ENCODE results near the gene ZNF76. TPM values are rescaled to one million over a fixed set of nuclear protein-coding genes. Genes with fewer than 3 reads are reported as not detected.

ZNF76 gene
- total and polyA plus RNA-seq, 2 of the 13 experiments (the other 11 are each of a cell fraction or from before 2014, with no cell fraction given) = 13.2 to 26.4 TPM

DNA sequence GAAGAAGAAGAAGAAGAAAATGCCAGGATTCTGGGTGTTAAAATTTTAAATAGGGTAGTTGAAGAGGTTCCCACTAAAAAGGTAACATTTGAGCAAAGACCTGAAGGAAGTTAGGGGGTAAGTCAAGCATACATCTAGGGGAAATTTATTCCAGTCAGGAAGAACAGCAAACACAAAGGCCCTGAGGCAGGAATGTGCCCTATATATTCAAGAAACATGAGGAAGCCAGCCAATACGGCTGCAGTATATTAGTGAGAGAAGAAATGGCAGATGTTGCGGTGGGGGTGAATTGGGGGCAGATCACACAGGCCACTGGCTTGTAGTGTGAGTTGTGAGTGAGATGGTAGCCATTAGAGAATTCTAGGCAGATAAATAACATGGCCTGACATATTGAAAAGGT lies 6.0 kb downstream of the ZNF76 start:
- 95% methylated on average over 2 of the region's 2 CpGs for WGBS (ENCODE audit: low lambda C conversion rate)
- no peak overlapping the region for H3K4me2 ChIP-seq (ENCODE audit: low read depth, low read length)
- H3K79me2 ChIP-seq (ENCODE audit: insufficient read depth, low read length) = no peaks in the 10 kb centered on the region
- FAIRE-seq = no peak
- peaks cover 35% of the 10 kb centered on the region for H3K4me1 ChIP-seq (ENCODE audit: insufficient read depth, low read length)
- H3K9ac ChIP-seq (ENCODE audit: insufficient read depth, low read depth, low read length) = no peak overlapping the region
- no TSS peak for BruUV-seq (replicated peaks)
- no peaks in the 10 kb centered on the region for H3K9me3 ChIP-seq (ENCODE audit: low read length)
- no peaks in the 10 kb centered on the region for H3K36me3 ChIP-seq (replicated peaks in 1 of 2; ENCODE audit: control insufficient read depth in 1 of 2, insufficient read depth in 2 of 2, low read length in 2 of 2)
- H4K20me1 ChIP-seq (ENCODE audit: insufficient read depth, low read length) = no peaks in the 10 kb centered on the region
- ChIA-PET POLR2A (no interaction called here), CTCF (ENCODE audit: low intra/inter-chr PET ratio, low total read pairs) (no interaction called here)
- intact Hi-C loops (cut with micrococcal nuclease; ENCODE audit: unreplicated experiment) = no loop called here
- no peak overlapping the region for H3K27ac ChIP-seq (ENCODE audit: extremely low read length, insufficient read depth, low read length)
- ATAC-seq = no peak
- H3K4me3 ChIP-seq (replicated peaks in 1 of 3; ENCODE audit: insufficient read depth in 1 of 3, low read depth in 2 of 3, low read length in 3 of 3) = no peak overlapping the region
- no peak overlapping the region for H2AFZ ChIP-seq (ENCODE audit: low read length)
- H3K27me3 ChIP-seq (ENCODE audit: control insufficient read depth in 1 of 2, insufficient read depth in 2 of 2, low read length in 2 of 2) = no peaks in the 10 kb centered on the region
- no peak for DNase-seq (ENCODE audit: low spot score)
- in situ Hi-C loops (cut with HindIII; ENCODE audit: extremely low pct_ligation_motif_present, low pct_unique_long_range_greater_than_20kb) = no loop called here
- TF ChIP-seq ZNF296 (CRISPR knock-in tag; conservative IDR thresholded peaks at IDR 0.05) = no peak
- TF ChIP-seq NFE2L2 (IDR thresholded peaks at IDR 0.05; ENCODE audit: low read length) = no peak
- no peak for TF ChIP-seq KDM5A (IDR thresholded peaks at IDR 0.05; ENCODE audit: borderline replicate concordance, low read length)
- no peak for TF ChIP-seq ZSCAN30 (CRISPR knock-in tag; IDR thresholded peaks at IDR 0.05)
- no peak for TF ChIP-seq ZNF770 (CRISPR knock-in tag; IDR thresholded peaks at IDR 0.05)
- TF ChIP-seq, protein P1, sequence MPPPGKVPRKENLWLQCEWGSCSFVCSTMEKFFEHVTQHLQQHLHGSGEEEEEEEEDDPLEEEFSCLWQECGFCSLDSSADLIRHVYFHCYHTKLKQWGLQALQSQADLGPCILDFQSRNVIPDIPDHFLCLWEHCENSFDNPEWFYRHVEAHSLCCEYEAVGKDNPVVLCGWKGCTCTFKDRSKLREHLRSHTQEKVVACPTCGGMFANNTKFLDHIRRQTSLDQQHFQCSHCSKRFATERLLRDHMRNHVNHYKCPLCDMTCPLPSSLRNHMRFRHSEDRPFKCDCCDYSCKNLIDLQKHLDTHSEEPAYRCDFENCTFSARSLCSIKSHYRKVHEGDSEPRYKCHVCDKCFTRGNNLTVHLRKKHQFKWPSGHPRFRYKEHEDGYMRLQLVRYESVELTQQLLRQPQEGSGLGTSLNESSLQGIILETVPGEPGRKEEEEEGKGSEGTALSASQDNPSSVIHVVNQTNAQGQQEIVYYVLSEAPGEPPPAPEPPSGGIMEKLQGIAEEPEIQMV (CRISPR knock-in tag; IDR thresholded peaks at IDR 0.05; ENCODE audit: low read depth) = no peak
- TF ChIP-seq MTF1 (CRISPR knock-in tag; IDR thresholded peaks at IDR 0.05) = no peak
- TF ChIP-seq GATAD2A (CRISPR knock-in tag; IDR thresholded peaks at IDR 0.05) = no peak
- TF ChIP-seq, protein P2, sequence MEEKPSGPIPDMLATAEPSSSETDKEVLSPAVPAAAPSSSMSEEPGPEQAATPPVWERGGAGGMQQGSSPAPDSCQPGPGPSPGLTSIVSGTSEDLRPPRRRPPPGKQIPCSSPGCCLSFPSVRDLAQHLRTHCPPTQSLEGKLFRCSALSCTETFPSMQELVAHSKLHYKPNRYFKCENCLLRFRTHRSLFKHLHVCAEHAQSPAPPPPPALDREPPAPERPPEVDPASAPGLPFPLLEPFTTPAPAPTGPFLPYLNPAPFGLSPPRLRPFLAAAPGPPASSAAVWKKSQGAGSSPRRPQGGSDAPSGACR (CRISPR knock-in tag; IDR thresholded peaks at IDR 0.05) = no peak
- no peak for TF ChIP-seq ZNF746 (CRISPR knock-in tag; IDR thresholded peaks at IDR 0.05)
- no peak for TF ChIP-seq ZNF431 (CRISPR knock-in tag; IDR thresholded peaks at IDR 0.05; ENCODE audit: borderline replicate concordance, low read depth)
- TF ChIP-seq, protein P3, sequence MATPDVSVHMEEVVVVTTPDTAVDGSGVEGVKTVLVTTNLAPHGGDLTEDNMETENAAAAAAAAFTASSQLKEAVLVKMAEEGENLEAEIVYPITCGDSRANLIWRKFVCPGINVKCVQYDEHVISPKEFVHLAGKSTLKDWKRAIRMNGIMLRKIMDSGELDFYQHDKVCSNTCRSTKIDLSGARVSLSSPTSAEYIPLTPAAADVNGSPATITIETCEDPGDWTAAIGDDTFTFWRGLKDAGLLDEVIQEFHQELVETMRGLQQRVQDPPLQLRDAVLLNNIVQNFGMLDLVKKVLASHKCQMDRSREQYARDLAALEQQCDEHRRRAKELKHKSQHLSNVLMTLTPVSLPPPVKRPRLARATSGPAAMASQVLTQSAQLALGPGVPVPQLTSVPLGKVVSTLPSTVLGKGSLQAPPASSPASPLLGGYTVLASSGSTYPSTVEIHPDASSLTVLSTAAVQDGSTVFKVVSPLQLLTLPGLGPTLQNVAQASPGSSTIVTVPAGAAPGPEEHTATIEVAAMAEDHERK (CRISPR knock-in tag; IDR thresholded peaks at IDR 0.05; ENCODE audit: low read depth) = no peak
- TF ChIP-seq DMAP1 (CRISPR knock-in tag; IDR thresholded peaks at IDR 0.05) = no peak
- TF ChIP-seq ERF (CRISPR knock-in tag; IDR thresholded peaks at IDR 0.05) = no peak
- TF ChIP-seq REL (CRISPR knock-in tag; conservative IDR thresholded peaks at IDR 0.05) = no peak
- TF ChIP-seq BRCA1 (CRISPR knock-in tag; IDR thresholded peaks at IDR 0.05) = no peak
